Measurements from ENCODE around the gene LTBP1. TPM values are rescaled to one million over a fixed set of nuclear protein-coding genes. Genes with fewer than 3 reads are reported as not detected.

LTBP1 gene
- total and polyA plus RNA-seq, 2 experiments from 2014 or later = 35.6 to 68.9 TPM

DNA sequence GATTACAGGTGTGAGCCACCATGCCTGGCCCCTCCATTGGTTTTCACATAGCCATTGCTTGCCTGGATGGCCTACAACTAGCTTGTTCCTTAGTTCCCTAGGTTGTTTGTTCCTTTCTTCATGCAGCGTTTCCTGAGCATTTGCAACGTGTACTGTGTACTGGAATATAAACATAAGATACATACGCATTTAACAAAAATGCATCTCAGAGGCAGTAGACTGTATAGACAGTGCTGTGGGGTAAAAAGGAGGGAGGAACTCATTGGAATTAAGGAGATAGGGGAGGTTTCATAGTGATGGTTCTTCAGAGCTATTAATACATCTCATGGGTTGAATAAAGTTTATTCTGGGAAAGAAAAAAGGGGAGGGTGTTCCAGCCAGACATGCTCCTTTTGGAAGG, 269.2 kb downstream of the LTBP1 start:
- H4K20me1 ChIP-seq (ENCODE audit: insufficient read depth, poor library complexity, severe bottlenecking) = no peaks in the 10 kb centered on the region
- H3K27me3 ChIP-seq = no peaks in the 10 kb centered on the region
- peaks cover 10% of the 10 kb centered on the region for H3K4me1 ChIP-seq (ENCODE audit: insufficient read depth)
- no peaks in the 10 kb centered on the region for H3K36me3 ChIP-seq (replicated peaks; ENCODE audit: insufficient read depth, low read depth)
- DNase-seq (ENCODE audit: low spot score) = no peak
- no peaks in the 10 kb centered on the region for H3K79me2 ChIP-seq
- no peak overlapping the region for H3K27ac ChIP-seq
- H3K9me2 ChIP-seq (replicated peaks; ENCODE audit: insufficient read depth) = no peaks in the 10 kb centered on the region
- H3K4me3 ChIP-seq = no peak overlapping the region
- WGBS (ENCODE audit: low lambda C conversion rate, missing lambda C conversion rate) = 90% methylated on average over 3 of the region's 3 CpGs
- TF ChIP-seq, protein P1, sequence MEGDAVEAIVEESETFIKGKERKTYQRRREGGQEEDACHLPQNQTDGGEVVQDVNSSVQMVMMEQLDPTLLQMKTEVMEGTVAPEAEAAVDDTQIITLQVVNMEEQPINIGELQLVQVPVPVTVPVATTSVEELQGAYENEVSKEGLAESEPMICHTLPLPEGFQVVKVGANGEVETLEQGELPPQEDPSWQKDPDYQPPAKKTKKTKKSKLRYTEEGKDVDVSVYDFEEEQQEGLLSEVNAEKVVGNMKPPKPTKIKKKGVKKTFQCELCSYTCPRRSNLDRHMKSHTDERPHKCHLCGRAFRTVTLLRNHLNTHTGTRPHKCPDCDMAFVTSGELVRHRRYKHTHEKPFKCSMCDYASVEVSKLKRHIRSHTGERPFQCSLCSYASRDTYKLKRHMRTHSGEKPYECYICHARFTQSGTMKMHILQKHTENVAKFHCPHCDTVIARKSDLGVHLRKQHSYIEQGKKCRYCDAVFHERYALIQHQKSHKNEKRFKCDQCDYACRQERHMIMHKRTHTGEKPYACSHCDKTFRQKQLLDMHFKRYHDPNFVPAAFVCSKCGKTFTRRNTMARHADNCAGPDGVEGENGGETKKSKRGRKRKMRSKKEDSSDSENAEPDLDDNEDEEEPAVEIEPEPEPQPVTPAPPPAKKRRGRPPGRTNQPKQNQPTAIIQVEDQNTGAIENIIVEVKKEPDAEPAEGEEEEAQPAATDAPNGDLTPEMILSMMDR (IDR thresholded peaks at IDR 0.05; ENCODE audit: poor library complexity) = no peak
- TF ChIP-seq EZH2 (IDR thresholded peaks at IDR 0.05; ENCODE audit: borderline replicate concordance) (no peak), EZH2phosphoT487 (IDR thresholded peaks at IDR 0.05; ENCODE audit: low read depth, severe bottlenecking, unreplicated experiment) (no peak)
- no peak overlapping the region for H2AFZ ChIP-seq
- H3K9me3 ChIP-seq (ENCODE audit: low read depth) = no peaks in the 10 kb centered on the region
- no peak overlapping the region for H3K4me2 ChIP-seq

DNA sequence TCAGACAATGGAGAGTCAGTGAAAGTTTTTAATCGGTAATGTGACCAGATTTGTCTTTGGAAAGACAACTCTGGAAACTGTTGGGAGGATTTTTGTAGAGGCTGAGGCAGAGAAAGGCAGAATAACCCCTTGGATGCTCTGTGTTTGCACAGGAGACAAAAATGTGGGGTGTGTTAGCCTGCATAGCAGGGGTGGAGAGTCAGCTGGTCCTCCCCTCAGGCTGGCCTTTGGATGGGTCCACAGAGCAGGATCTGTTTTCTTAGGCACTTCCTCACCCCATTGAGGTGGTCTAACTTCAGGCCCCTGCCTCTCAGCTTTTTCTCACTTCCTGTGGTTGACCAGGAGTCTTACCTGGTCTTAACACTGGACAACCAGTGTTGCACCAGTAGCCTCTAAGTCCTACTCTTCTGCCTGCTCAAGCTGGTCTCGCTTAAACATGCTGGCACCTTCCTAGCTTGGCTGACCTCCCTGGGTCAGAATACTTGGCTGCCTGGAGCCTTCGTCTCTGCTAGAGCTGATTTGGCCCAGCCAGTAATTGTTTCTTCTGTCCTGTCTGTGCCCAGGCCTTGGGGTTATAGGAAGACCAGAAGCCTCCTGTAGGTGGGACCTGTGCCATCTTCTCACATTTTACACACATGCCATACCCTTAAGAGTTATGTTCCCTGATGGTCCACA, 269.9 kb downstream of the LTBP1 start:
- H3K27me3 ChIP-seq = no peaks in the 10 kb centered on the region
- no peaks in the 10 kb centered on the region for H3K79me2 ChIP-seq
- 98% methylated on average over 3 of the region's 3 CpGs for WGBS (ENCODE audit: low lambda C conversion rate, missing lambda C conversion rate)
- H3K36me3 ChIP-seq (replicated peaks; ENCODE audit: insufficient read depth, low read depth) = no peaks in the 10 kb centered on the region
- TF ChIP-seq EZH2 (IDR thresholded peaks at IDR 0.05; ENCODE audit: borderline replicate concordance) = no peak
- TF ChIP-seq, protein P1 (IDR thresholded peaks at IDR 0.05; ENCODE audit: poor library complexity) = no peak
- TF ChIP-seq EZH2phosphoT487 (IDR thresholded peaks at IDR 0.05; ENCODE audit: low read depth, severe bottlenecking, unreplicated experiment) = no peak
- no peak overlapping the region for H3K27ac ChIP-seq
- H3K4me1 ChIP-seq (ENCODE audit: insufficient read depth) = peaks cover 9% of the 10 kb centered on the region
- no peak for DNase-seq (ENCODE audit: low spot score)
- H4K20me1 ChIP-seq (ENCODE audit: insufficient read depth, poor library complexity, severe bottlenecking) = no peaks in the 10 kb centered on the region
- H3K9me2 ChIP-seq (replicated peaks; ENCODE audit: insufficient read depth) = no peaks in the 10 kb centered on the region
- H3K9me3 ChIP-seq (ENCODE audit: low read depth) = no peaks in the 10 kb centered on the region
- H3K4me3 ChIP-seq = no peak overlapping the region
- no peak overlapping the region for H2AFZ ChIP-seq
- no peak overlapping the region for H3K4me2 ChIP-seq

DNA sequence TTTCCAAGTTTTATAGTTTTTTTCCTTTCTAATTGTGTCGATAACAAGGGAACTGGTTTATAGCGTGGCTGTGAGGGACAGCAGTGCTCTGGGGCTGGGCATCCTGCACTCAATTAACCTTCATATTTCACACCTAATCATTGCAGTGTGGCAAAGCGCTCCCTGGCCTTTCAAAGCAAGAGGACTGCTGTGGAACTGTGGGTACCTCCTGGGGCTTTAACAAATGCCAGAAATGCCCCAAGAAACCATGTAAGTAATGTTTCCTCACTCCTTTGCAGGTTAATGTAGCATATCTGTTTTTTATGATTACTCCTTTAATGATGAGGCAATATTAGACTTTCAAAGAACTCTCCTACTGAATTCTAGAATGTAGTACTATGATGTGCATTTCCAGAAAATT, 270.7 kb downstream of the LTBP1 start:
- H3K9me2 ChIP-seq (replicated peaks; ENCODE audit: insufficient read depth) = no peaks in the 10 kb centered on the region
- no peaks in the 10 kb centered on the region for H3K9me3 ChIP-seq (ENCODE audit: low read depth)
- no peaks in the 10 kb centered on the region for H3K27me3 ChIP-seq
- no peak overlapping the region for H3K4me3 ChIP-seq
- no peak overlapping the region for H3K27ac ChIP-seq
- WGBS (ENCODE audit: low lambda C conversion rate, missing lambda C conversion rate) = 81% methylated on average over 3 of the region's 3 CpGs
- H3K79me2 ChIP-seq = no peaks in the 10 kb centered on the region
- H4K20me1 ChIP-seq (ENCODE audit: insufficient read depth, poor library complexity, severe bottlenecking) = no peaks in the 10 kb centered on the region
- H3K4me1 ChIP-seq (ENCODE audit: insufficient read depth) = peaks cover 2% of the 10 kb centered on the region
- no peak for DNase-seq (ENCODE audit: low spot score)
- no peak overlapping the region for H2AFZ ChIP-seq
- H3K36me3 ChIP-seq (replicated peaks; ENCODE audit: insufficient read depth, low read depth) = no peaks in the 10 kb centered on the region
- no peak for TF ChIP-seq EZH2 (IDR thresholded peaks at IDR 0.05; ENCODE audit: borderline replicate concordance)
- no peak for TF ChIP-seq EZH2phosphoT487 (IDR thresholded peaks at IDR 0.05; ENCODE audit: low read depth, severe bottlenecking, unreplicated experiment)
- TF ChIP-seq, protein P1 (IDR thresholded peaks at IDR 0.05; ENCODE audit: poor library complexity) = no peak
- no peak overlapping the region for H3K4me2 ChIP-seq

Measured in hepatocyte (in vitro differentiated cells).